Activated CD8-positive, alpha-beta T cell treated with anti-CD3 and anti-CD28 coated beads, Interleukin-2, amount 10 ng/mL, durations not matched to agents 7 days and 5 days (primary cell): ENCODE results near the gene TPRG1L. TPM values are rescaled to one million over a fixed set of nuclear protein-coding genes. Genes with fewer than 3 reads are reported as not detected.

Experiments used
- ATAC-seq: fragments of 150-1000 bp; cut with Tn5 transposase; one replicate; pipeline ENCODE4 v1.10.0; 2021; ENCODE audit warnings: moderate library complexity
- CTCF ChIA-PET: fragments of 350-600 bp; sonication (Branson Sonifier 250); formaldehyde crosslinking; loops from one replicate; lab custom pipeline; 2021; ENCODE audit warnings: antibody characterized with exemption; lab: Charles Lee
- POLR2A ChIA-PET: fragments of 350-600 bp; sonication (Branson Sonifier 250); formaldehyde crosslinking; loops from one replicate; lab custom pipeline; 2021; ENCODE audit warnings: antibody characterized with exemption; lab: Charles Lee
- DNase-seq: peaks from one replicate; pipeline ENCODE4 v3.0.0-alpha.2; 2020
- H3K27ac Mint-ChIP-seq: one replicate; pipeline ENCODE4 v1.8.0; 2021; ENCODE audit warnings: mild to moderate bottlenecking, mixed read lengths
- H3K27me3 Mint-ChIP-seq: one replicate; pipeline ENCODE4 v1.8.0; 2021; ENCODE audit warnings: low read depth, mixed read lengths
- H3K36me3 Mint-ChIP-seq: one replicate; pipeline ENCODE4 v1.8.0; 2021; ENCODE audit warnings: low read depth, mixed read lengths
- H3K4me1 Mint-ChIP-seq: one replicate; pipeline ENCODE4 v1.8.0; 2021; ENCODE audit warnings: low read depth, mixed read lengths
- H3K4me3 Mint-ChIP-seq: one replicate; pipeline ENCODE4 v1.8.0; 2021; ENCODE audit warnings: mild to moderate bottlenecking, mixed read lengths
- H3K9me3 Mint-ChIP-seq: one replicate; pipeline ENCODE4 v1.8.0; 2022; ENCODE audit warnings: mixed read lengths; ENCODE audit not compliant: insufficient read depth
- total RNA-seq, 2 experiments: library from RNA; stranded (reverse); gene quantifications; one replicate each; pipeline ENCODE4 v1.2.3, GENCODE V29; 2021

TPRG1L gene
- total RNA-seq, 2 experiments from 2014 or later, result 9.9 to 10.0 TPM

GRCh38 chr1:3625151-3625907 lies 514 bp downstream of the TPRG1L start:
- ChIA-PET CTCF (interaction anchor here (1.0 kb wide), 1 partner anchor 173 kb away, joined by 3 read pairs; no protein-coding TSS in a partner anchor), POLR2A (no interaction called here)
- Mint-ChIP-seq H3K36me3 (peaks cover 5% of the 10 kb centered on the region), H3K4me3 (peak overlapping the region; percentile 92), H3K9me3 (no peaks in the 10 kb centered on the region), H3K4me1 (peaks cover 23% of the 10 kb centered on the region), H3K27me3 (peaks cover 4% of the 10 kb centered on the region), H3K27ac (peak overlapping the region; percentile 93)
- DNase-seq (peak; percentile 48), ATAC-seq (peak; percentile 32)

DNA sequence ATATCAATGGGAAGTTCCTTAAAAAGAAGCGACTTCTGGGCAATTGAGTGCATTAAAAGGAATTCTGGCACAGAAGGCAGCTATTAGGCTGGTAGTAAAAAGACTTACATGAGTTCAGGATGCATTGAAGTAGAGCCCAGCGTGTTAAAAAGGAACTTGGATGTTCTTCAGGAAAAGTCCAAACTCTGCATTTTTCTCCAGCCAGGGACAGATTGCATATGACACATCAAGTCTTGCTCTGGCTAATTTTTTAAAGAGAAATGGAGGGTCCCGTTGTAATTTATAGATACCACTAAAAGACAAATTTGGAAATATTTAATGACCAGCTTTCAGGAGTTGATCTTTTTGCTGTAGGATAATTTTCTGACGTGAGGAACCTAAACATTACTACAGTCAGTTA lies 1.2 kb downstream of the TPRG1L start:
- ChIA-PET POLR2A (interaction anchor here (0.6 kb wide), 1 partner anchor 30 kb away, joined by 6 read pairs; no protein-coding TSS in a partner anchor), CTCF (interaction anchor here (1.0 kb wide), 1 partner anchor 173 kb away, joined by 3 read pairs; no protein-coding TSS in a partner anchor)
- no peaks in the 10 kb centered on the region for H3K9me3 Mint-ChIP-seq
- ATAC-seq (no peak), DNase-seq (no peak)
- peaks cover 4% of the 10 kb centered on the region for H3K27me3 Mint-ChIP-seq
- peak overlapping the region; percentile 62 for H3K4me3 Mint-ChIP-seq
- H3K27ac Mint-ChIP-seq, result no peak overlapping the region
- H3K36me3 Mint-ChIP-seq, result peaks cover 5% of the 10 kb centered on the region
- H3K4me1 Mint-ChIP-seq, result peaks cover 23% of the 10 kb centered on the region

DNA sequence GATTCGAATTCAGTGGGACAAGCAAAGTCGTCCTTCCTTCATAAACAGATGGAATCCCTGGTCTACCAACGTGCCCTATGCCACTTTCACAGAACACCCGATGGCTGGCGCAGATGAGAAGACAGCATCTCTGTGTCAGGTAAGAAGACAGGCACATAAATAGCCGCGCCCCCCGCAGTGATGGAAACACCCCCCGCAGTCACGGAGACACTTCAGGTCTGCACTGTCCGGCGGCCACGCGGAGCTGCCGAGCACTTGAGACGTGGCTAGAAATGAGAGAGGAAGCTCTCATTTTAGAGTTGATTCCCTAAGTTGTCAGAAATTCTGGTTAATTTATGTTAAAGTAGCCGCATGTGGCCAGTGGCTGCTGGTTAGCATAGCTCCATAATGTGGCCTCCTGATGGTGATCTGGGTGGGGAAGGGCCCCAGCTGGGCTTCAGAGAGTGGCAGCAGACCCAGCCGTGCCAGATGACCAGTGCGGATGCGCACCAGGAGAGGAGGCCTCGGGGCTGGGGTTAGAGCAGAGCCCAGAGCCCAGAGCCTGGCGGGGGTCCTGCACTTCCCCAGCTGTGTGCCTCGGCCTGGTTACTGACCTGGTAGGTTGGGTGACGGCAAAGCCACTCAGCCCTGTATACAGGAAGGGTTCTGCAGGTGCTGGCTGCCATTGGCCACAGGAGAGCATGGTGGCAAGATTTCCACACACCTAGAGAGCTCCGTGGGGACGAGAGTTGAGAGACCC lies 2.9 kb downstream of the TPRG1L start:
- Mint-ChIP-seq H3K27me3 (peaks cover 4% of the 10 kb centered on the region), H3K4me1 (peaks cover 23% of the 10 kb centered on the region), H3K27ac (no peak overlapping the region), H3K4me3 (no peak overlapping the region), H3K36me3 (peaks cover 5% of the 10 kb centered on the region), H3K9me3 (no peaks in the 10 kb centered on the region)
- DNase-seq (no peak), ATAC-seq (no peak)
- CTCF ChIA-PET, result interaction anchor here (1.8 kb wide), 1 partner anchor 9 kb away, joined by 8 read pairs; no protein-coding TSS in a partner anchor
- POLR2A ChIA-PET, result no interaction called here

- ChIA-PET POLR2A (no interaction called here), CTCF (interaction anchor here (0.7 to 1.8 kb wide), 4 partner anchors 10 to 110 kb away, joined by 3 to 8 read pairs (median 3); no protein-coding TSS in a partner anchor)
- Mint-ChIP-seq H3K4me3 (no peak overlapping the region), H3K9me3 (no peaks in the 10 kb centered on the region), H3K27me3 (peaks cover 4% of the 10 kb centered on the region), H3K36me3 (peaks cover 7% of the 10 kb centered on the region), H3K27ac (no peak overlapping the region), H3K4me1 (peaks cover 19% of the 10 kb centered on the region)
- ATAC-seq, result no peak
- DNase-seq, result no peak
These were observed 3.6 kb downstream of the TPRG1L start for GRCh38 chr1:3628445-3628844.

DNA sequence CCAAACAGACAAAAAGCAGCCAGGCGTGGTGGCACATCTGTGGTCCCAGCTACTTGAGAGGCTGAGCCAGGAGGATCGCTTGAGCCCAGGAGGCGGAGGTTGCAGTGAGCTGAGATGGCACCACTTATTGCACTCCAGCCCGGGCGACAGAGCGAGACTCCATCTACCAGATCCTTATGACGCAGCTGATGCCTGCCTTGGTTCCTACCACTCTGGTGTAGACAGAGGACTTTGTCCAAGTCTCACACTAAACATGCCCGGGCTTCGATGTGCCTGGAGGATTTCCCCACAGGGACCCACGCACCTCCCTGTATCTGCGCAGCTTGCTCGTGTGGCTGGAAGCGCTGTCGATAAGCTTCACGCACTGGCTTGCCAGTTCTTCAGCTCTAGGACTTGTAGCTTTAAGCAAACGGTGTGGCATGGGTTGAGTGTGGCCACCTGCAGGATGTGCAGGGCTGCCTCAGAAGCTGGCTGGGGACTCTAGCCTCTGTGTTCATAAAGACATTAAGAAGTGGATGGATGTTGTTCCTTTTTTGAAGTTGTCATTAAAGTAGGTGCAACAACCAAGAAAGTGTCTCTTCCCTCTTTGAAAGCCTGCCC lies 4.8 kb downstream of the TPRG1L start:
- no peak for ATAC-seq
- ChIA-PET POLR2A (no interaction called here), CTCF (interaction anchor here (0.9 to 1.8 kb wide), 3 partner anchors 9 to 15 kb away, joined by 3 to 8 read pairs (median 3); no protein-coding TSS in a partner anchor)
- Mint-ChIP-seq H3K4me1 (peaks cover 8% of the 10 kb centered on the region), H3K27ac (no peak overlapping the region), H3K27me3 (no peaks in the 10 kb centered on the region), H3K9me3 (no peaks in the 10 kb centered on the region), H3K36me3 (peaks cover 7% of the 10 kb centered on the region), H3K4me3 (no peak overlapping the region)
- DNase-seq, result no peak

DNA sequence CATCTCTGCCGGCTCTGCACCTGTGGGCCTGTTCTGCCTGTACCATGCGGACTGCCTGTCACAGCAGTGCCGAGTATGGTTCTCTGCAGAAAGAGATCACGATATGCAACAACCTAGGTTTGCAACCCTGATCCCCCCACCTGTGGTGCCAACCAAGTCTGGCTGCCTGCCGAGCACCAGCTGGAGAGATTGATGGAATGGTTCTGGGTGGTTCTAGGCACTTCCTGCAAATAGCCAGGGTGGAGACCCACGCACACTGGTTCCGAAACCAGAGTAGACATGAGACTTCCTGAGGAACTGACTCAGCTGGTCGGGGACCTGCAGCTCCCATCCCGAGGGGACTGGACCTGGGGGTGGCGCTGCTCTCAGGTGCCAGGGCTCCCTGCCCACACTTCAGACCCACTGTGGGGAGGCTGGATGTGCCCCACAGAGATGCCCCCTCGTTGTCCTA lies 5.4 kb downstream of the TPRG1L start:
- peaks cover 8% of the 10 kb centered on the region for H3K36me3 Mint-ChIP-seq
- POLR2A ChIA-PET, result no interaction called here
- DNase-seq (no peak), ATAC-seq (no peak)
- no peak overlapping the region for H3K27ac Mint-ChIP-seq
- H3K9me3 Mint-ChIP-seq, result no peaks in the 10 kb centered on the region
- no peaks in the 10 kb centered on the region for H3K27me3 Mint-ChIP-seq
- H3K4me3 Mint-ChIP-seq, result no peak overlapping the region
- H3K4me1 Mint-ChIP-seq, result peaks cover 7% of the 10 kb centered on the region
- CTCF ChIA-PET, result interaction anchor here (0.9 kb wide), 1 partner anchor 15 kb away, joined by 3 read pairs; no protein-coding TSS in a partner anchor

GRCh38 chr1:3630914-3631313 lies 6.1 kb downstream of the TPRG1L start:
- no peaks in the 10 kb centered on the region for H3K9me3 Mint-ChIP-seq
- H3K4me3 Mint-ChIP-seq, result no peak overlapping the region
- no peak for DNase-seq
- H3K36me3 Mint-ChIP-seq, result peaks cover 11% of the 10 kb centered on the region
- H3K27me3 Mint-ChIP-seq, result no peaks in the 10 kb centered on the region
- ChIA-PET POLR2A (no interaction called here), CTCF (no interaction called here)
- no peak for ATAC-seq
- H3K27ac Mint-ChIP-seq, result no peak overlapping the region
- peaks cover 3% of the 10 kb centered on the region for H3K4me1 Mint-ChIP-seq

DNA sequence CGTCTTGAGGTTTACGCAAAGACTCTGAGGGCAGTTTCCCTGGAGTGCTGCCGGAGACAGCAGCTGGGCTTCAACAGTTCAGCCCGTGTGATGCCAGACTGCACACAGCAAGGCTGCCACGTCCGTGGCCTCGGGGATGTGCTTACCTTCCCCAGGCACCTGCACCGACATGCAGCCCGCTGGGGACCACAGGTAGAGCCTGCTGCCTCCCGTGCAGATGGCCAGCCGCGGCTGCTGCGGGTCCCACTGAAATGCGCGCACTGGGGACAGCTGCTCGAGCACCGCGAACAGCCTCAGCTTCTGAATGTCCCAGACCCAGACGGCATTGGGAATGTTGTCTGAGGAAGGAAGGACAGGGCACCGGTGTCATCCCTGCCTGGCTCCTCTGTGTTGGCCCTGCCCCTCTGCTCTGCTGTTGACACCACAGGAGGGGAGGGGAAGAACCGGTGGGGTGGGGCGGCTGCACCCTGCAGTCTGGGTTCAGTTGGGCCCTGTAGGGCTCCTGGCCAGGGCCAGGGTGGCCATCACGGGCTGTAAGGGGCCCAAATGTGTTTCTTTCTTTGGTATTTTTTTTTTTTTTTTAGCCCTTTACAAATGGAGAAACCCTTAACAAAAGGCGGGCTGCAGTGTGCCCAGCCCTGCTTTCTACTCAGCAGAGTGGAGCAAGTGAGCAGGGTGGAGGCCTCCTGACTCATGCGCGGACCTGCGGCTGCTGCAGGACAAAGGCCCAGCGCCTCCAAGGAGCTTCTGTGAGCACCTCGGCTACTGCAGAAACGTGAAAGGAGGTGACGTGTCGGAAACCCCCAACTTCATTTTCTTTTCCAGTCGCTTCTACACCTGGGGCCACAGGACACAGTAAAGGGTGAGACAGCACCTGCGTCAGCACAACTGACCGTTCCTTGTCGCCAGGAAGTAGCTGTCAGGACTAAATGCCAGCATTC lies 6.8 kb downstream of the TPRG1L start:
- Mint-ChIP-seq H3K9me3 (no peaks in the 10 kb centered on the region), H3K4me3 (no peak overlapping the region), H3K27ac (no peak overlapping the region), H3K4me1 (no peaks in the 10 kb centered on the region), H3K36me3 (peaks cover 11% of the 10 kb centered on the region), H3K27me3 (no peaks in the 10 kb centered on the region)
- DNase-seq, result no peak
- CTCF ChIA-PET, result no interaction called here
- POLR2A ChIA-PET, result no interaction called here
- no peak for ATAC-seq

- Mint-ChIP-seq H3K27me3 (no peaks in the 10 kb centered on the region), H3K36me3 (peaks cover 15% of the 10 kb centered on the region), H3K4me3 (no peak overlapping the region), H3K9me3 (no peaks in the 10 kb centered on the region), H3K27ac (no peak overlapping the region), H3K4me1 (no peaks in the 10 kb centered on the region)
- ChIA-PET CTCF (no interaction called here), POLR2A (no interaction called here)
- DNase-seq (no peak), ATAC-seq (no peak)
These were observed 7.5 kb downstream of the TPRG1L start for GRCh38 chr1:3632298-3632697.

DNA sequence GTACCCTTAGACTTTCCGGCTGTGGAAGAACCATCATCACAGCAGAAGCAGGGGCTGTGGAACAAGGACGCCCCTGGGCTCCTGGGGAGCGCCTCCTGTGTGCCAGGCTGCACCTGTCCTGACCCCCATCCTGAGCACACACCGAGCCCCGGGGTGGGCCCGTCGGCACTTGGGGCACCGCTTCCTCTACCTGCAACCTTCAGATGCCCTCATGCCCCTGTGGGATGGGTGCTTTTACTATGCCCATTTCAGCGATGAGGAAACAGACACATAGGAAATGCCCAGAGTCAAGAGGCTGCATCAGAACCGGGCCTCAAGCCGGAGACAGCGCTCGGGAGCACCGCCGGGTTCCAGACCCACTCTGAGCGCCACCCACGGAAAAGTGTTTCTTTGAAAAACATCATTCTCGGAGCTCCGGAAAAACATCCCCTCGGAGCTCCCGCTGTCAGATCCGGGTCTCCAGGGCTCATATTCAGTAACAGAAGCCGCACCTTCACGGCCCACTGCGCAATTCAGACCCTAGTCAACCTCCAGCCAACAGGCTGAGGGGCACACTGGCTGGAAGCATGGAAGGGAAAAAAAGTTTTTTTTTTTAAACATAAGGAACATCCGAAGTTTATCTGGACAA lies 8.0 kb downstream of the TPRG1L start:
- POLR2A ChIA-PET, result no interaction called here
- DNase-seq (no peak), ATAC-seq (no peak)
- H3K4me1 Mint-ChIP-seq, result no peaks in the 10 kb centered on the region
- CTCF ChIA-PET, result no interaction called here
- H3K27me3 Mint-ChIP-seq, result no peaks in the 10 kb centered on the region
- no peak overlapping the region for H3K4me3 Mint-ChIP-seq
- no peak overlapping the region for H3K27ac Mint-ChIP-seq
- no peaks in the 10 kb centered on the region for H3K9me3 Mint-ChIP-seq
- peaks cover 12% of the 10 kb centered on the region for H3K36me3 Mint-ChIP-seq
